ENCODE measurements around the gene MAU2.
A peak's percentile ranks its signal among the peaks of the same experiment; 100 is the strongest.

MAU2 gene, protein sequence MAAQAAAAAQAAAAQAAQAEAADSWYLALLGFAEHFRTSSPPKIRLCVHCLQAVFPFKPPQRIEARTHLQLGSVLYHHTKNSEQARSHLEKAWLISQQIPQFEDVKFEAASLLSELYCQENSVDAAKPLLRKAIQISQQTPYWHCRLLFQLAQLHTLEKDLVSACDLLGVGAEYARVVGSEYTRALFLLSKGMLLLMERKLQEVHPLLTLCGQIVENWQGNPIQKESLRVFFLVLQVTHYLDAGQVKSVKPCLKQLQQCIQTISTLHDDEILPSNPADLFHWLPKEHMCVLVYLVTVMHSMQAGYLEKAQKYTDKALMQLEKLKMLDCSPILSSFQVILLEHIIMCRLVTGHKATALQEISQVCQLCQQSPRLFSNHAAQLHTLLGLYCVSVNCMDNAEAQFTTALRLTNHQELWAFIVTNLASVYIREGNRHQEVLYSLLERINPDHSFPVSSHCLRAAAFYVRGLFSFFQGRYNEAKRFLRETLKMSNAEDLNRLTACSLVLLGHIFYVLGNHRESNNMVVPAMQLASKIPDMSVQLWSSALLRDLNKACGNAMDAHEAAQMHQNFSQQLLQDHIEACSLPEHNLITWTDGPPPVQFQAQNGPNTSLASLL

GRCh38 chr19:19320361-19321140, at the start of gene MAU2, which contains the start of gene SUGP1:
MAU2 (plus strand) TSS chr19:19320829; CDS start chr19:19320860, 31 bp downstream.
SUGP1 (minus strand) TSS chr19:19320509; CDS start chr19:19320496, 13 bp downstream.
- peak; percentile 88 for DNase-seq

DNA sequence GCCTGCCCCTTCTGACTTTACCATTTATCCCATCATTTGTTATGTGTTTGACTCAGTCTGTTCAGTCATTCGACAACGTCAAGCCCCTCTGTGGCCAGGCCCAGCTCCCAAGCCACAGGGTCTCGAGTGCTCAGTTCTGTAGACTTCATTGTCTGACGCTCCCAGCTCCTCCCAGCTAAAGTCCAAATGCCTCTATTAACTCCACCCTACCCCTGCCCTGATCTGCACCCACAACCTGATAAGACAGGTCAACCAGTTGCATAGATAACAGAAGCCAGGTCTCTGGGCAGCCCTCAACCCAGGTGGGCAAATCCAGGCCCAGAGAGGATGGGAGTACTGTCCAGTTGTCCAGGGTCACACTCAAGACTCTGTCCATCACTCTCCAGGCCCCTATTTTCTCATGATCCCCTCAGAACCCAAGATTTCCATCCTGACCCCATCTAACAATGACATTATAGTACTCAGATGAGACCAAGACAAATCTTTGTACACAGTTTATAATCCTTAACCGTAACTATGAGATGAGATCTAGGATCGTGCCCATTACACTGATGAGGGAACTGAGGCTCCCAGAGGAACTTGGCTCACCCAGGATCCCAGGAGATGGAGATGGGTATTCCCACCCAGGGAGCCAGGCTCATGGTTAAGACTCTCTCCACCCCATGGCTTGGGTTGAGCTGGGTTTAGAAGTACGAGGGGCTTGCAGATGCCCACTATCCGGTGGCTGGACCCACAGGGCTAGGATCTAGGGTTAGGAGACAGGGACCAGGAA, 48.6 kb upstream of the MAU2 start:
- no peak for DNase-seq

DNA sequence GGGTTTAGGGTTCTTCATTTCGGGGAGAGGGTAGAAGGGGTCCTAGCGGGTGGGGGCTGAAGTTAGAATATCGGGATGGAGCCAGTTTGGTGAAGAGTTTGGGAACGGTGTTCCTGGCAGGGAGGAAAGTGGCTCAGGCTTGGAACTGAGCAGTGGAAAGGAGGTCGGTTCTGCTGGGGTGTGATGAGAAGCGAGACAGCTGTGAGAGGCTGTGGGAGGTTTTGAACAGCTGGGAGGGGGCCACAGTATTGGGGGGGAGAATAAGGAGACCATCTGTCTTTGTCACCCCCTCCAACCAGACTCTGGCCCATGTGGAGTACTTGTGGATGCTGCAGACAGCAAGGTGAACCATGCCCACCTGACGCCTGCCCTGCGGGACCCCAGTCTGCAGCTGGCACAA, 46.5 kb upstream of the MAU2 start:
- DNase-seq: no peak

GRCh38 chr19:19274716-19275565, 45.7 kb upstream of the MAU2 start:
- DNase-seq: no peak

GRCh38 chr19:19276386-19276785, 44.2 kb upstream of the MAU2 start:
- no peak for DNase-seq

- no peak for DNase-seq
These were observed 43.8 kb upstream of the MAU2 start for GRCh38 chr19:19276851-19277250.

DNA sequence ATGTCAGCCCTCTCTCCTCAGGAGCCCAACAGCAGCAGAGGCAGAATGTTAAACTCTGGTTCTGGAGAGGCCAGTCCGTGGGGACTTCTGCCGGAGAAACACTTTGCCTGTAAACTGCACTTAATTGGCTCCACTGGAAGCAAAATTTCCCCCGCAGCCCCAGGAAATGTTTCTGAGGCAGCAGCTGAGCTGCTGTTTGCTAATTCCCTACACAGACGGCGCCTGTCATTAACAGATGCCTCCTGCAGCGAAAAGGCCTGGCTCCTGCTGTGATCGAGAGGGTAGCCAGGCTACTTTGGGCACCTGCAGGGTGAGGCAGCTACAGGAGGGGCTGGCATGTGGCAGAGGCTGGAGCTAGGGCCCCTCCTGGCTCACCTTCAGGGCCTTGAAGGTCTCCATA, 42.3 kb upstream of the MAU2 start:
- DNase-seq: no peak

DNA sequence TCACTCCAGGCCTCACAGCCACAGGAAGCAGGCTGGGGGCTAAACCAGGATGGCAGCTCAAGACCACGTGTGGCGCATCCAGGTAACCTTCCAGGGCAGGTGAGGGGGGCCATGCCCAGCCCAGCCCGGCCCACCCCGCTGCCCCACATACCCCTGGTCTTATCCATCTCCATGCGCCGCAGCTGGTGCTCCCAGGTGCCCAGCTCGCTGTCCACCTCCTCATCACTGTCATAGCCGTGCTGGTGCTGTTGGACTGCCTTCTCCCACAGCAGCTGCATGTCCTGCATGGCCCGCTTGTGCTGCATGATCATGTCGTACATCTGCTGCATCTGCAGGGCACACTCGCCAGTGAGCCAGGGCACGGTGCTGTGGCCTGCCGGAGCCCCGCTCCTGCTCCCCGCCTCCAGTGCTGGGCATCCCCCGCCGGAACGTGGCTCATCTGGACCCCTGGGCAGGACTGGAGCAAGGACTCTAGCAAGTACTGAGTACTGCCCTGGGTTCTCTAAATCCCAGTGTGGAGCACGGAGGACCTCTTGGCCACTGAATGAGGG, 41.5 kb upstream of the MAU2 start:
- DNase-seq: no peak

GRCh38 chr19:19279853-19280252, 40.8 kb upstream of the MAU2 start:
- no peak for DNase-seq

- no peak for DNase-seq
These were observed 40.1 kb upstream of the MAU2 start for GRCh38 chr19:19280561-19280960.

DNA sequence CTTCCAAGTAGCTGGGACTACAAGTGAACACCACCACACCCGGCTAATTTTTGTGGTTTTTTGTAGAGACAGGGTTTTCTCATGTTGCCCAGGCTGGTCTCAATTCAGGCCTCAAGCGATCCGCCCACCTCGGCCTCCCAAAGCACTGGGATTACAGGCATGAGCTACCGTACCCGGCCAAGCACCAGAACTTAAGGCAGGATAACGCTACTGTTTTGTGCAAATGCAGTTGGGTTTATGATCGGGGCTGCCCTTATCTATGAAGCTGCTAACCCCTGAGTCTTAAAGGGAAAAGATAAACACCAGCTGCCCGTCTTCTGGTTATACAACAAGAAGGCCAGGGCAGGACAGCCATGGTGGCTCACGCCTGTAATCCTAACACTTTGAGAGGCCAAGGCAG, 34.9 kb upstream of the MAU2 start:
- DNase-seq: no peak

DNA sequence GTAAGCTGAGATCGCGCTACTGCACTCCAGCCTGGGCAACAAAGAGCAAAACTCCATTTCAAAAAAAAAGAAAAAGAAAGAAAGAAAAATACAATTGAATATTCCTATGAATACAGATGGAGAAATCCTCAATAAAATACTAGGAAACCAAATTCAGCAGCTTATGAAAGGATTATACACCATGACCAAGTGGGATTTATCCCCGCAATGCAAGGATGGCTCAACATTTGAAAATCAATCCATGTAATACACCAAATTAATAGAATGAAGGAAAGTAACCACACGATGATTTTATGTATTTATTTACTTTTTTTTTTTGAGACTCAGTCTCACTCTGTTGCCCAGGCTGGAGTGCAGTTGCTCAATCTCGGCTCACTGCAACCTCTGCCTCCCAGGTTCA, 28.0 kb upstream of the MAU2 start:
- DNase-seq: no peak

DNA sequence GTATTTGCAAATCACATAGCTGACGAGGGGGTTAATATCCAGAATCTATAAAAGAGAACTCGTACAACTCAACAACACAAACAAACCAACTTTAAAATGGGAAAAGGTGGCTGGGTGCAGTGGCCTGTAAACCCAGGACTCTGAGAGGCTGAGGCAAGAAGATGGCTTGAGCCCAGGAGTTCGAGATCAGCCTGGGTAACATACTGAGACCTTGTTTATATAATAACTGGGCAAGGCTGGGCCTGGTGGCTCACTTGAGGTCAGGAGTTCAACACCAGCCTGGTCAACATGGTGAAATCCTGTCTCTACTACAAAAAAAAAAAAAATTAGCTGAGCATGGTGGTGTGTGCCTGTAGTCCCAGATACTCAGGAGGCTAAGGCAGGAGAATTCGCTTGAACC, 25.7 kb upstream of the MAU2 start:
- DNase-seq: no peak

- DNase-seq: no peak
These were observed 23.5 kb upstream of the MAU2 start for GRCh38 chr19:19296953-19297689.

DNA sequence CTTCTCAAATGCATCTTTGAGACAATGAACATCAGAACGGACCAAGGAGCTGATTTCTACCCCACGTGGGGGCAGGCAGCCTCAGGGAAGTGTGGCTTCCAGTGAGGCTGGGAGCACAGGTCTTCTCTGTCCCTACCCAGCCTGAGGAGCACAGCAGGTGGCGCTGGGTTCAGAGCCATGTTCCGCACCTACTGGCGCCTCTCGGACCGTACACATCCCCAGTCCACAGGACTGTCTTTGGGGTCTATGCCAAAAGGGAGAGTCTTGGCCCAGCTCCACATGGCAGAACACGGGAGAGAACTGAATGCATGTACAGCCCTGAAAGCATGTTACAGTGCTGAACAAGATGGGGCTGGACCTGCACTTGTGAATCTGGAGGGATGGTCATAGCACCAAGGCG, 22.9 kb upstream of the MAU2 start:
- DNase-seq: no peak

DNA sequence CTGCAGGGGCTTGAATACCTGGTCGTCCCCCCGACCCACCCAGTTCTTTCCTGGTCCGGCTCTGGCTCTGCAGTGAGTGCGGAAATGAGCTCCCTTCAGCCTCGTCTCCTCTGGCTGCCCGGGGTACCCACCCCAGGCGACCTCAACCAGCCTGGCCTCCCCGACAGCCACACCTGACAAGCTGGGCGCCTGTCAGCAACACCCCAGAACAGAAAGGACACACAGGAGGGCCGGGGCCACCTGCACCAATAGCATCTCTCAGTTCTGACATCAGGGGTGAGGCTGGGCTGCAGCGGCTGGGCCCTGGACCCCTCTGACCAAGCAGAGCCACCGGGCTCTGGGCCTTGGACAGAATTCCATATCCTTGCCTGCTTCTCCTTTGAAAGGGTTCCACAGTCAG, 20.0 kb upstream of the MAU2 start:
- DNase-seq: no peak

DNA sequence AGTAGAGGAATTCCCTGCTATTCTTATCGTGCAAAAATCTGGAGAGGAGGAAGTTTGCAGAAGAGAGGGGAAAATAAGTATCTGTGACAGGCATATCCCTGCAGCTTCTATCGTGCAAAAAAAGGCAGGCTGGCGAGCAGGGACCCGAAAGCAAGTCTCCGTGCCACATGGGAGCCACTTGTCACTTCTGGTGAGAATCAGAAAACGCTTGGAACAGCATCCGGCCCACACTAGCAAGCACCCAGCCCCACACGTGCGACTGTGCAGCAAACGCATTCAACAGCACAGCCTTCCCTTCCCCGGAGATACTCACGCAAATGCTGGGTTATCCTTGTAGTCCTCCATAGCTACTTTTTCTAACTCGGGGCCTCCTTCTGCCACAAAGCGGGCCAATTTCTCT, 17.2 kb upstream of the MAU2 start:
- no peak for DNase-seq

DNA sequence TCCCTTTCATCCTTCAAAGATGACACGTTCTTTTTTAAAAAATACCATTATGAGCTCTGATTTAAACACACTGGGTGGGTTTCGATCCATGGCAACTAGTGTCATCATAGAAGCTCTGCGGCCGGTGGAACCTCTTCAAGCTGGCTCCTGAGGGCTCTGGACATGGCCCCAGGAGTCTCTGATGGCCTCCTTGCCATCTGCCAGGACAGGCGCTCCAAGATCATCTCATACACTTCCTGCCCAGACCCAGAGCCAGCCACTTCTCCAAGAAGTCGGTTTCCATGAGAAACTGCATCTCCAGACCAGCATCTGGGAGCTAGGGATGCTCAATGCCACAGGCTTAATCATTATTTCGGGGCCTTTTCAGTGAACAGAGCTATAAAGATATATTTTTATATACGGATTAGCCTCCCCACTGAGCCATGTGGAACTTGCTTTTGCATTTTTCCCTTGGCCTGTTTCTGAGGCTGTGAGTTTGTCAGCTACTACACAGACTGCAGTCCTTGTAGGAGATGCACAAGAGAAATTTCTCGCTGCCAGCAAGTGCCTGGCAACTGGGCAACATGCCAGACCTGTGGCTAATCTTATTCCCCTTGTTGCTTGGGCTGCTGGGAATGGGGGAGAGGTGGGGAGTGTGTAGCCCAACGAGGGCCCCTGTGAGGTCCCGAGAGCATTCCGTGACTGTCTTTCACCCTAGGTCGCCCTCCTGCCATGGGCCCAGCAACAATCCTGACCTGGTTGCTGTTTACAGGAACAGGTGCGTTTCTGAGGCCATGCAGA, 16.3 kb upstream of the MAU2 start:
- DNase-seq: no peak

DNA sequence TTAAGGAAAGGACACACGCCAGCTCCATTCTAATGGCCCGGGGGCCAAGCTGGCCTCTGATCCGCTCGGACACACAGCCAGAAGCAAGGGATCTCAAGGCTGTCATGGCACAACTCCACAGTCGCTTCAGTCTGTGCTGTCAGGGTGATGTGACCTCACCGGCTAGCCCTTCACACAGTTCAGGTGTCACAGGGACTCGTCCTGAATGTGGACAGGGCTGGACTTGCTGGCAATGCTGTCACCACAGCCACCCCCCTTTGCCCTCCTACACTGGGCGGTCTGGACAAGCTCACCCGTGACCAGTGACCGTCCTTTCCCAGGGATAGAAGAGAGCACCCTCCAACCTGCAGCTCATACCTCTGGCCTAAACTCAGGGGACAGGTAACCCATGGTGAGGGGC, 15.6 kb upstream of the MAU2 start:
- DNase-seq: no peak

- DNase-seq: no peak
These were observed 14.9 kb upstream of the MAU2 start for GRCh38 chr19:19305696-19306095.
